ENCODE data around the gene MCL1. TPM values are rescaled to one million over a fixed set of nuclear protein-coding genes. Genes with fewer than 3 reads are reported as not detected.

The MCL1 gene
- total and polyA plus RNA-seq, 10 of the 15 experiments (the other 5 are each of a cell fraction or from before 2014, with no cell fraction given), result 18.1 to 148 (median 86.4) TPM

- TF ChIP-seq ZBTB40 (IDR thresholded peaks at IDR 0.05; ENCODE audit: borderline replicate concordance) (no peak), ZBTB11 (CRISPR knock-in tag; IDR thresholded peaks at IDR 0.05) (no peak), SMARCA5 (IDR thresholded peaks at IDR 0.05) (no peak), POLR2A (IDR thresholded peaks at IDR 0.05; ENCODE audit: low read depth, low read length) (no peak), POLR2AphosphoS2 (IDR thresholded peaks at IDR 0.05; ENCODE audit: low read depth, low read length) (no peak), MYB (IDR thresholded peaks at IDR 0.05; ENCODE audit: borderline replicate concordance, low read depth, low read length) (no peak)
Observed at GRCh38 chr1:150535511-150536287, 43.7 kb downstream of the MCL1 start (continued).
